Skeletal muscle cell (primary cell): ENCODE data around the gene NRCAM.
A peak's percentile ranks its signal among the peaks of the same experiment; 100 is the strongest.
"Not testable (repeated sequence)": the region's sequence is repeated elsewhere in the genome, so short reads cannot be mapped to it uniquely, and the experiment has no call there.

Experiments used
- DNase-seq: peaks from one replicate; pipeline ENCODE4 v3.0.0-alpha.2; 2010; ENCODE audit warnings: low read depth
- H3K4me3 ChIP-seq: 2 replicates; pipeline ENCODE4 v1.5.1; 2011; ENCODE audit warnings: low read depth, mild to moderate bottlenecking, control low read depth, low read length, moderate library complexity

Gene NRCAM

DNA sequence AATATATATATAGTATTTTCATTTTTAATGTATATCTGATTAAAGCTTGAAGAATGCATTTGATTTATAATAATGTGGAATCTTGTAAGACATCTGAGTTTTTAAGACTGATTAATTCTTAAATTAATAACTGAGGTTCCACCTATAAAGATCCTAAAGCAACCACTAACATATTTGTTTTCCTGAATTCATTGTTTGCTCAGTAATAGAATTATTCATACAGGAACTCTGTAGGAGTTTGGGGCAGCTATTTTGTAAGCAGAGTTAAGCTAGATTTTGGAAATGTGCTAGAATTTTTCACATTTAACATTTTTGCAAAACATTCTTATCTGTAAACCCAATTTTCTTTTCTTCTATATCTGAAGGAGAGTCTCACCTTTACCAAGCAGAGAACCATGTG, 88.9 kb downstream of the NRCAM start:
- DNase-seq: no peak
- no peak overlapping the region for H3K4me3 ChIP-seq

DNA sequence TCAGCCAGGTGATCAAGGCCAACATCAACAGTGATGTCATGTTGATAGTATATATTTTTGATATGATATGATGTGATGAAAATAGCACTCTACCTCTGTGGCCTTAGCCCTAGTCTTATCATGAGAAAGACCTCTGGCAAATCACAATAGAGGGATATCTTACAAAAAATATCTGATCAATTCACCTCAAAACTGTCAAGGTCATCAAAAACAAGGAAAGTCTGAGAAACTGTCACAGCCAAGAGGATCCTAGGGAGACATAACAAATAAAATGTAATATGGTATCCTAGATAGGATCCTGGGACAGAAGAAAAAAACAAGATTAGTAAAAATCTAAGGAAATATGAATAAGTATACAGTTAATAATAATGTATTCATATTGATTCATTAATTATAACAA, 92.6 kb downstream of the NRCAM start:
- no peak for DNase-seq
- no peak overlapping the region for H3K4me3 ChIP-seq

DNA sequence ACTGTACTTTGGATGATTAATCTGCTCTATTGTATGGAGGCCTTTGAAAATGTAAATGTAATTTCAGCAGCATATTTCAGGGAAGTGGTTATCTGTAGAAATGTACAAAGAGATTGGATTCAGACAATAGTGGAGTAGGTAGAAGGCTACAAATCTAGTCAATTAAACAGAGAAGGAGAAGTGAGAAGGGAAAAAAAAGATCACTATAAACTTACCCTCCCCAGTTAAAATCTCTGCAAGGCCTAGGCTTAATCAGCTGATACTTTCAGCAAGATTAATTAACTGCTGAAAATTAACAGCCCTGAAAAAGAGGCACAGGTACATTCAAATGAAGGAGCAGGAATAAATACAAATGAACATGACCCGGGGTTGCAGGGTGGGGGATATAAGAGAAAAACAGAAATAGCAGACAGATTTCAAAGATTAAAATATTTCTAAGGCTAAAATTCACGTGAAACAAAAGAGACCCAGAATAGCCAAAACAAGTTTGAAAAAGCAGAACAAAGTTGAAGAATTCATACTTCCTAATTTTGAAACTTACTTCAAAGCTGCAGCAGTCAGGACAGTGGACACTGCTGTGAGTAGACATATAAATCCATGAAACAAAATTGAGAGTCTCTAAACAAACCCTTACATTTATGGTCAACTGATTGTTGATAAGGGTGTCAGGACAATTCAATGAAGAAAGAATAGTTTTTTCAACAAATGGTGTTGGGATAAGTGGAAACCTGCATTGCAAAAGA, 96.0 kb downstream of the NRCAM start:
- no peak for DNase-seq
- H3K4me3 ChIP-seq: no peak overlapping the region

DNA sequence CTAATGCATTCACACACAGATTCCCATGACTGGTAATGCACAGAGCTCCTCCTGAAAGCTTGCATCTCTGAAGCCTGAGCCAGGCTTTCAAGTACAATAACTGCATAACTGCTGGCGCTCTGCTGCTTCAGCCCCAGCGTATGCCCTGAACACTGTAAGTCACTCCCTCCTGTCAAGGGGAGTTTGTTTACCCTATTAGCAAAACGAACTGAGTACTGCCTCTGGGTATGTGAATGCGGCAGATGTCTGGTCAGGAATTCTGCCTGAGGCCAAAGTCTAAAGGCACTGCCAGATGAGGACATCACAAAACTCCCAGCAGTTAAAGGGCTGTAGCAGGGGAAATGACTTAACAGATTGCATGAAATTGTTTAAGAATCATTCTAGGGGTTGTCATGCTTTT, 97.7 kb downstream of the NRCAM start:
- no peak overlapping the region for H3K4me3 ChIP-seq
- DNase-seq: peak; percentile 84

DNA sequence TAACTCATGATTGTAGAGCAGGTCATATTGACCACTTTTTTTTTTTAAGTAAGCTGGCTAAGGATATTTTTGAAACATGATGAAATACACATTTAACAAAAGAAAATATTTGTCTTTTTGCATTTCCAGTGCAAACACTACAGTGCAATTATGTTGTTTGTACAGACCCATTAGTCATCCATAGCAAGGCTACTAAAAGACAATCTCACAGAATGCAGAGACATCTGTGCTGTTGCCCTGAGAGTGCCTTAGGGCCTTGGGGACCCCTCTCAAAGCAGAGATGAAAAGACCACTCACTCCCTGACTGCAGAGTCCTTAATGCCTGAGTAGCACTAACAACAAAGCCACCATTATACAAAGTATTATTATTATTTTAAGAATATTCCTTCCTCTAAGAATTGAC, 104.5 kb downstream of the NRCAM start:
- no peak for DNase-seq
- no peak overlapping the region for H3K4me3 ChIP-seq

DNA sequence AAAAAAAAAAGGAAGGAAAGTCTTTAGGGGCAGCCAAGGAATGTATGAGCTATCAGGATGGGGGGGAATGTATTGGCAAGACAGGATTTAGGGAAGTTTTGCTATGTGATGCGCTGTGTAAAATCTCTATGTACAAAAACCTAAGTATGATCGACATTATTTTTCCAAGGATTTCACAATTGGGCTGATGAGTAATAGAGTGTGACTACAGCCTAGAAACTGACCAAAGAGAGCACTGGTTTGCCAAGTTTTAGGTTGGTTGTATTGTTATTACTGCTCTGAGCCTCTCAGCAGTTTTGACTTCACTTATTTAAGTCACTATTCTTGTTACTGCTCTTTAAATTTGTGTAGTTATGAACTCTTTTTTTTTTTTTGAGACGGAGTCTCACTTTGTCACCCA, 107.3 kb downstream of the NRCAM start:
- H3K4me3 ChIP-seq: no peak overlapping the region
- DNase-seq: peak; percentile 75

DNA sequence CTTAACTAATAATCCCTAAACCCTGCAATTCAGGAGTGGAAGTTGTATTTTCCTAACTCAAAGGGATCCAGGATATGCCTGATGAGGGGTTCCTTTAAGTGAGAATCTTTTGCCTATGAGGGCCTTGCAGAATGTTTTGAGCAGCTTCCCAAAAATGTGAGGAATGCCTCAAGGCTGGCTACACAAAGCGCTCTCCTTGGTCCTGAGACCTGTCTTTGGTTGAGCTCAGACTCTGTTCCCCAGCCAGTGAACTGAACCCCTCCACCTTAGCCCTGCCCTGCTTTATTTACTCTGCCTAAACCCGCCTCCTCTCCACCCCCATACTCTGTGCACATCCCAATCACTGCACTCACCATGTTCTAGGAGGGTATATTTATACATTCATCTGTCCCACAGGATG, 108.6 kb downstream of the NRCAM start:
- no peak for DNase-seq
- H3K4me3 ChIP-seq: no peak overlapping the region

DNA sequence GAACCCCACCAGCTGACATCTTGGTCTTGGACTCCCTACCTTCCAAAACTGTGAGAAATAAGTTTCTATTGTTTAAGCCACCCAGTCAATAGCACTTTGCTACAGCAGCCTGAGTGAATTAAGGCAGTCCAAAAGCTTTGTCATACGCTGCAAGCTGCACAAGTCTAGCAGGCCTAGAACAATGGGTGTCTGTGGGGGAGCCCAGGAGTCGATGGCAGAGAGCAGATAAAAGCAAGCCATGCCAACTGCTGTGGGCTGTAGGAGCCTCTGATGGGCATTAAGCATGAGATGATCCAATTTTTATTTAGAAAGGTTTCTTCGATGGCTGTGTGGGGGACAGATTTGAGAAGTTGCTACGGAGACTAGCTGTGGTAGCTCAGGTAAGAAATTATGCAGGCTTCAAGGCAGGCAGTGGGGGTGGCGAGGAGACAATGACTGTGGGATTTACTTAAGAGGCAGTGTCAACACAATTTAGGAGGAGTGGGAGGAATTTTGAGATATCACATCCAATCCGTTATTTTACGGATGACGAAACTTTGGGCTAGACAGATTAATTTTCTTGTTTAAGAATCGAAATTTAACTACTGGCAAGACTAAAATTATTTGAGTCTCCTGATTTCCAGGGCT, 110.4 kb downstream of the NRCAM start:
- no peak for DNase-seq

DNA sequence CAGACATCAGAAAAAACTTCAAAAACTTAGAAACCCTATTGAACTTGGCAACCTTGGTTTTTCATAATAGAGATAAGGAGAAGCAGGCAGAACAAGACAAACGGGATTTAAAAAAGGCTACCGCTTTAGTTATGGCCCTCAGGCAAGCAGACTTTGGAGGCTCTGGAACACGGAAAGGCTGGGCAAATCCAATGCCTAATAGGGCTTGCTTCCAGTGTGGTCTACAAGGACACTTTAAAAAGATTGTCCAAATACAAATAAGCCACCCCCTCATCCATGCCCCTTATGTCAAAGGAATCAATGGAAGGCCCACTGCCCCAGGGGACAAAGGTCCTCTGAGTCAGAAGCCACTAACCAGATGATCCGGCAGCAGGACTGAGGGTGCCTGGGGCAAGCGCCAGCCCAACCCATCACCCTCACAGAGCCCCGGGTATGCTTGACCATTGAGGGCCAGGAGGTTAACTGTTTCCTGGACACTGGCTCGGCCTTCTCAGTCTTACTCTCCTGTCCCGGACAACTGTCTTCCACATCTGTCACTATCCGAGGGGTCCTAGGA, 115.3 kb downstream of the NRCAM start:
- H3K4me3 ChIP-seq: no peak overlapping the region
- DNase-seq: no peak

More for the DNA sequence above, 110.4 kb downstream of the NRCAM start:
- H3K4me3 ChIP-seq: no peak overlapping the region

DNA sequence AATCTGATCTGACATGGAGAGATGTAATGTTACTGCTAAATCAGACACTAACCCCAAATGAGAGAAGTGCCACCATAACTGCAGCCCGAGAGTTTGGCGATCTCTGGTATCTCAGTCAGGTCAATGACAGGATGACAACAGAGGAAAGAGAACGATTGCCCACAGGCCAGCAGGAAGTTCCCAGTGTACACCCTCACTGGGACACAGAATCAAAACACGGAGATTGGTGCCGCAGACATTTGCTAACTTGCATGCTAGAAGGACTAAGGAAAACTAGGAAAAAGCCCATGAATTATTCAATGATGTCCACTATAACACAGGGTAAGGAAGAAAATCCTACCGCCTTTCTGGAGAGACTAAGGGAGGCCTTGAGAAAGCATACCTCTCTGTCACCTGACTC, 115.8 kb downstream of the NRCAM start:
- not testable (repeated sequence) for H3K4me3 ChIP-seq, DNase-seq

DNA sequence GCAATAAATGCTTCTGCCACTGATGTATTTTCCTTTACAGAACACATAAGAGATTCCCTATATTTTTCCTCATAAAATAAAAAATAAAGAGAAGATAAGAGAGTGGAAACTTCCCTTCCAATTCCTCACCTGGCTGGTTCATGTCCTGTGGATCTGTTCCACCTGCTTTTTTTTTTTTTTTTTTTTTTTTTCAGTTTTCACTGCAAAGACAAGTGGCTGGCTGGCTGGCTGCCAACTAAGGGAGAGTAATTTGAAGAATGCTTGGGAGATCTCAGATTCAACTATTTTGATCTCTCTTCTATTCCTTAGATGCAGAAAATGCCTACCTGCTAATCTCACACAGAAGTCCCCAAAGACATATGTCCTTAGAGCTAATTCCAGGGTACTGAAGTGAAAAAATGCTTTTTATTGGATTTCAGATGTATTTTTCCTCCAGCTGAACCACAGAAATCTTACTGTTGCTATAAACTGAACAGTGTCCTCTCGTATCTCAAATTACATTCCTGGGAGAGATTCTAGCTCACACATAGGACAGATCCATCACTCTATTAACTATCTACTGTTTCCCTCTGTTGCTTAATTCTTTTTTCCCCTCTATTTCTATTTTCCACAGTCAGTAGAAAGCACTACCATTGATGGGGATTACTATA, 120.8 kb downstream of the NRCAM start:
- DNase-seq: no peak
- H3K4me3 ChIP-seq: no peak overlapping the region

DNA sequence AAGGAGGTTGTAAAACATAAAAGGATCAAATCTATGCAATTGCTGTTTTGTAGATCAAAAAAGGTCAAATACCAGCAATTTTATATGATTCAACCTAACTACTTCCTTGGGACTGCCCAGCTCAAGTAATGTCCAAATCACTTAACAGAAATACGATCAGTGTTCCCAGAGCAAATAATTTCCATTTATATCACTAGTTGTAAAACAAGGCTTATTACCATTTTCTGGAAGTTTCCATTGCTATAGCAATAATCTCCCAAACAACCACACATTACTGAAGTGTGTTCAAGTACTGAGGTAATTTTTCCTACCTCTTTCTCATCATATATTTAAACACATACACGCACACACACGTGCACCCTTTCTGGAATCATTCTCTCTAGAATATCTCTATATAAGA, 123.3 kb downstream of the NRCAM start:
- no peak overlapping the region for H3K4me3 ChIP-seq
- DNase-seq: no peak

DNA sequence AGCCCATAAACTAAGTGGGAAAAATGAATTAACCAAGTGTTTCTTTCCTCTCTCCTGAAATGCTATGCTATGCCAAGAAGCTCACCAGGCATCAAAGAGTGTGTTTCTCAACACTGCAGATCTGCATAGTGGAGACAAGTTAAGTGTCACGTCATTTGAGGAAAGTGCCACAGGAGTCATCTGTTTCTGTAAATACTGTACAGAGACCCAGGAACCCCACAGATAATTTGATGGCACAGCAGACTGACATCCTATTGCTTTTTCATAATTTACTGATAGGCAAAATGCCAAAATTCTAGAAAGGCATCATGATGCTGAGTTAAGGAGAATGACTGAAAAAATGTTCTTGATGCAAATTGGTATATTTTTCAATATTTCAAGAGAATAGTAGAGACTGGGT, 124.3 kb downstream of the NRCAM start:
- H3K4me3 ChIP-seq: no peak overlapping the region
- DNase-seq: no peak

DNA sequence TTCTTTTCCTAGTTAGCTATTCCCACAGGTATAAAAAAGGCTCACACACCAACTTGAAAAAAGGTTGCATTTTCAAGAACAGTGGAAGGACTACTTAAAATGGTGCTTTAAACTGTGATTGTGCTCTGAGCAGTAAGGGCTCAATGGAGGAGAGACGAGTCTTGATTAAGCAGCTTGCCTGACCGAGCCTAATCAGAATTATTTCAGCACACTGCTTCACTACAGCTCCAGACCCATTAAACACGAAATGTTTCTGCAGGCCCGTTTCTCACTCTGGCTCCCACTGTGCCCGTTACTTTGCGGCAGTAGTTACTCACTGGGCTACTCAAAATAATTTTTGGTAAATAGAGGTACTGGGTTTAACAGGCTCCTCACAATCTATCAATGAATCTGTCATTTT, 126.0 kb downstream of the NRCAM start:
- no peak overlapping the region for H3K4me3 ChIP-seq
- no peak for DNase-seq

DNA sequence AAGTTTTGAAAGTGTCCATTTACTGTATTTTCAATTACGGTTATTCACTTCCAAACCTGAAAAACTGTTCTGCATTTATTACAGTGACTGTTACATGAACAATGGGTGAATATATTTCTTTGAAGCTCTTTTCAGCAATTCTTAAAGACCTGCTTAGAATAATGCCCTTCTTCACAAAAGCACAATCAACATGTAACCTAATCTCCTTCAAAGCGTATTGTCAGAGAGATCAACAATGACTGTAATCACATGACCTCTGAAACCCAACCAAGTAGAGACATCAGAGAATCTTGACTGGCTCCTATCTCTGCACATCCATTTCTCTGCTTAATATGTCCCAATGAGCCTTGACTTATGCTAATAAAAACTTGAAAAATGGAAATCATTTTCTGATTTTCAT, 126.7 kb downstream of the NRCAM start:
- H3K4me3 ChIP-seq: no peak overlapping the region
- no peak for DNase-seq

DNA sequence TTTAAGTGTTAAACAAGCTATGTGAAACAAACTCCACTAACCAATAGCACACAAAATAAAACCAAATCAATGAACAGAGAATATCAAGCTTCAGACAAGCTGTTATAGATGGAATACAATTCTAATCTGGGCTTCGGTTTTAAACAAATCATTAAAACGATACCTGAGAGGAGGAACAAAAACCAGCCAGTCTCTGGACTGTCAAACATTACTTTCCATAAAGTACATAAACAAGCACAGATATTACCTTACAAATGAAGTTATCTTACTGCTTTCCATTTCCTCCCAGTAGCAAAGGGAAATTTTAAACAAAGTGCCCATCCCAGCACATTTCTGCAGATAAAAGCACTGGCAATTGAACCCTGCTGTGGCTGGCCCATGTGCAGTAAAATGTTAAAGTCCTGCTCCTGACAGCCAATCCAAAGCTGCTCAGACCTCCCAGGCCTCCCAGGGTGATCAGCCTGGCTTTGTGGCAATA, 128.0 kb downstream of the NRCAM start:
- DNase-seq: no peak
- H3K4me3 ChIP-seq: no peak overlapping the region

DNA sequence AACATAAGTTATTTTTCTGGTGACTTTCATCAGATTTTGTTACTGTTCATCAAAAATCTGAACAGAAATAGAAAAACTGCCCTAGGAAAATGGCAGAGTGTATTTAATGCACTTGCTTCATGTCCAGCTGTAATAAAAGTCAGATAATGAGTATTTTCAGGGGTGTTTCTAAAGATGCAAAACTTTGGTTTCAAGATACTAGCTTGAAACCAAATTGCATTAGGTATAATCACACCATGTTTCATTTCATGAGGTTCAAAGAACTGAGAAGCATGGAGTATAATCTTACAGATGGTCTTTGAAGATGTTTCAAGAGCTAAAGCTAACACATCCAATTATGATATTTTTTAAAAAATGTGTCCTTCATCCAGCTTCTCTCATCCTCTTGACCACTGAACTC, 128.9 kb downstream of the NRCAM start:
- no peak overlapping the region for H3K4me3 ChIP-seq
- no peak for DNase-seq

DNA sequence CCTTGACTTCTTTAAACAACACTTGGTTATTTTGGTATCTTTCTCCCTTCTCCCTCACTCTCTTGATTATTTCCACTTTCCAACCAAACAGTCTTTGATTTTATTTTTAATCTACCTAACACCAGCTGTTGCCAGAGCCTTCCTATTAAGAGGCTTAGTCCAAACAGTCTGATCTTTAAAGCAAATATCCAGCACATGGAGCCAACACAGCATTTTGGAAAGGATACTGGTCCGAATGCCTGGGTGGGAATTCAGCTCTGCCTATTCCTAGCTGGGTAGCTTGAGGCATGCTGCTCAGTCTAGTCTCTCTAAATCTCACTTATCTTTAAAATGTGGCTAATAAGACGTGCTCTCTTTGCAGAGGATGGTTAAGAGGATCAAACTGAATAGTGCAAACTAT, 129.3 kb downstream of the NRCAM start:
- H3K4me3 ChIP-seq: no peak overlapping the region
- DNase-seq: no peak

DNA sequence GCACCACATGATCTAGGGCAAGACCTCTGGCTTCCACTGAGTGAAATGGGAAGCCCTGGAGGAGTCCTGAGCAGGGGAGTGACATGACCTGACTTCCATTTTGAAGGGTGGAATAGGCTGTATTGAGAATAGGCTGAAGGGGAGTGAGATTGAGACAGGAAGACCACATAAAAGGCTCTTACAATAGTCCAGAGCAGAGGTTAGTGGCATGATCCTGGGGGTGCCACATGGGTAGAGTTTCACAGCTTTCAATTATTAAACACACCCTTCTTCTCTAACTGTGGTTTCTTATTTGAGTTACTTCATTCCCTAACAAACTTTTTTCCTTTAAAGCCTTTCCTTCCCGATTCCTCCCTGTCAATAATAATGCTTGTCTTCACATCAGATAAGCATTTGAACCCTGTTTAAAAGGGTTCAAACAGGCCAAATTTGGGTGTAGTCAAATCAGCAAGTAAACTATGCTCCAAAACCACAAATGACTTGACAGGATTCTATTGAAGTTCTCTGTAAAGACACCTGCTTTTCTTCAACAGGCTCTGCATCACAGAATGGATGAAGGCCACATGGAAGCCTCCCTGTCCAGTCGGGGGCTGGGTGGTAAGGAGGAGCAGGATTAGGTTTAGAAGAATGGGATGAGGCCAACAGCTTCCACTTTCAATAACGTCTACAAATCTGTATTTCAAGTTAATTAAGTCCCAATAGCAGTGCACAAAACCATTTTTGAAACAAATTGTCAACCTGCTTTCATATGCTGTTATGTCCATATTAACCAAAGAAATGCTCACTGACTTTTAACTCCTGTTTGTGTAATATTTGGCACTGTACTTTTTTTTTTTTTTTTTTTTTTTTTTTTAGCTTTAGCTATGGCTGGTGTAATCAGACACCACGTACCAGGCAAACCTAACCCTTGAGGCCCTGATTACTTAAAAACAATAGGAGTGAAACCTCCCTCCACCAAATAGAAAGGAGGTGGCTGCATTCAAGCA, 131.9 kb downstream of the NRCAM start:
- no peak for DNase-seq
- H3K4me3 ChIP-seq: no peak overlapping the region
